CD14-positive monocyte (primary cell): ENCODE measurements around the gene POC1A. TPM values are rescaled to one million over a fixed set of nuclear protein-coding genes. Genes with fewer than 3 reads are reported as not detected.

ENCODE experiments used
- DNase-seq, 3 donors: peaks; one replicate each; pipeline ENCODE4 v3.0.0-alpha.2; 2011 to 2022
- H2AFZ ChIP-seq: 2 replicates; pipeline ENCODE4 v1.6.0; 2012; ENCODE audit warnings: mild to moderate bottlenecking, low read depth, low read length, inconsistent platforms; ENCODE audit not compliant: insufficient read depth, poor library complexity, severe bottlenecking
- H3K27ac ChIP-seq, 2 donors: 1 replicate in 1 of 2; 2 replicates in 1 of 2; pipeline ENCODE4 v1.5.1; 2012 to 2013; ENCODE audit warnings: low read length in 2 of 2, control low read depth in 1 of 2, inconsistent platforms in 1 of 2, low read depth in 1 of 2, mild to moderate bottlenecking in 1 of 2
- H3K27me3 ChIP-seq, 2 donors: one replicate each; pipeline versions ENCODE4 v1.6.0 to v1.6.1; 2011 to 2013; ENCODE audit warnings: low read length in 2 of 2; ENCODE audit not compliant: control insufficient read depth in 2 of 2, insufficient read depth in 2 of 2
- H3K36me3 ChIP-seq, 2 donors: replicated peaks in 1 of 2; 1 replicate in 1 of 2; 2 replicates in 1 of 2; pipeline versions ENCODE4 v1.5.1 to v1.6.1; 2012 to 2013; ENCODE audit warnings: low read length in 2 of 2, control low read depth in 1 of 2, inconsistent platforms in 1 of 2, mild to moderate bottlenecking in 1 of 2; ENCODE audit not compliant: insufficient read depth in 2 of 2, control insufficient read depth in 1 of 2
- H3K4me1 ChIP-seq, 2 donors: 1 replicate in 1 of 2; 2 replicates in 1 of 2; pipeline versions ENCODE4 v1.5.1 to v1.6.1; 2012 to 2013; ENCODE audit warnings: low read length in 2 of 2, control low read depth in 1 of 2, inconsistent platforms in 1 of 2, mild to moderate bottlenecking in 1 of 2, moderate library complexity in 1 of 2; ENCODE audit not compliant: insufficient read depth in 2 of 2, control insufficient read depth in 1 of 2
- H3K4me2 ChIP-seq: replicated peaks from 2 replicates; pipeline ENCODE3; 2012; ENCODE audit warnings: low read length, moderate library complexity, mild to moderate bottlenecking; ENCODE audit not compliant: poor library complexity, severe bottlenecking; ENCODE audit errors: extremely low read depth
- H3K4me3 ChIP-seq, 3 experiments: fragments of 200-600 bp in 1 of 3; sonication (generic) in 1 of 3; replicated peaks in 1 of 3; 1 replicate in 2 of 3; 2 replicates in 1 of 3; pipeline ENCODE4 v1.5.1; 2011 to 2013; ENCODE audit warnings: low read length in 3 of 3, mild to moderate bottlenecking in 3 of 3, control low read depth in 2 of 3, low read depth in 2 of 3, inconsistent platforms in 1 of 3, moderate library complexity in 1 of 3
- H3K79me2 ChIP-seq: 2 replicates; pipeline ENCODE4 v1.6.0; 2012; ENCODE audit warnings: mild to moderate bottlenecking, control low read depth, inconsistent platforms, low read length, moderate library complexity; ENCODE audit not compliant: insufficient read depth
- H3K9ac ChIP-seq: 2 replicates; pipeline ENCODE4 v1.6.0; 2017; ENCODE audit warnings: low read length, mild to moderate bottlenecking; ENCODE audit not compliant: insufficient read depth, poor library complexity, severe bottlenecking
- H3K9me3 ChIP-seq, 2 donors: replicated peaks in 1 of 2; 1 replicate in 1 of 2; 2 replicates in 1 of 2; pipeline versions ENCODE4 v1.5.1 to v1.6.1; 2012 to 2013; ENCODE audit warnings: low read length in 2 of 2, control low read depth in 1 of 2; ENCODE audit not compliant: control insufficient read depth in 1 of 2, insufficient read depth in 1 of 2
- H4K20me1 ChIP-seq: 2 replicates; pipeline ENCODE4 v1.6.0; 2012; ENCODE audit warnings: mild to moderate bottlenecking, low read length, control low read depth, moderate library complexity; ENCODE audit not compliant: insufficient read depth
- H3K27ac Mint-ChIP-seq, 7 donors: one replicate each; pipeline ENCODE4 v1.8.0; 2020; ENCODE audit warnings: mild to moderate bottlenecking in 7 of 7, mixed read lengths in 7 of 7, moderate library complexity in 6 of 7, inconsistent platforms in 2 of 7
- H3K27me3 Mint-ChIP-seq, 3 donors: one replicate each; pipeline ENCODE4 v1.8.0; 2021 to 2022; ENCODE audit warnings: low read depth in 3 of 3, mild to moderate bottlenecking in 3 of 3, mixed read lengths in 3 of 3, moderate library complexity in 3 of 3, inconsistent platforms in 1 of 3
- H3K36me3 Mint-ChIP-seq, 2 donors: one replicate each; pipeline ENCODE4 v1.8.0; 2020; ENCODE audit warnings: mixed read lengths in 2 of 2, inconsistent platforms in 1 of 2, mild to moderate bottlenecking in 1 of 2
- H3K4me1 Mint-ChIP-seq: one replicate; pipeline ENCODE4 v1.8.0; 2020; ENCODE audit warnings: mild to moderate bottlenecking, mixed read lengths
- H3K4me3 Mint-ChIP-seq, 2 donors: one replicate each; pipeline ENCODE4 v1.8.0; 2020; ENCODE audit warnings: mild to moderate bottlenecking in 2 of 2, mixed read lengths in 2 of 2, moderate library complexity in 1 of 2
- H3K9me3 Mint-ChIP-seq, 7 donors: one replicate each; pipeline ENCODE4 v1.8.0; 2020 to 2022; ENCODE audit warnings: mixed read lengths in 7 of 7, mild to moderate bottlenecking in 6 of 7, moderate library complexity in 6 of 7, inconsistent platforms in 2 of 7
- CTCF ChIP-seq: fragments of 200-600 bp; IDR thresholded peaks from one replicate; pipeline ENCODE4 v1.8.0; 2022; ENCODE audit warnings: antibody characterized with exemption, mild to moderate bottlenecking
- WGBS: methylation state at CpG from one replicate; pipeline ENCODE4 v1.1.5; 2013; ENCODE audit warnings: missing lambda C conversion rate; ENCODE audit not compliant: insufficient coverage; 5-methylcytosine and 5-hydroxymethylcytosine counted together
- intact Hi-C, 2 donors: fragments of 100-400 bp; cut with micrococcal nuclease; formaldehyde crosslinking; loops; one replicate each; pipeline versions ENCODE4 v1.15.0 to v1.15.1; 2023
- polyA plus RNA-seq, 3 donors: library from polyadenylated mRNA; depleted of rRNA in 1 of 3; unstranded in 2 of 3; stranded (reverse) in 1 of 3; fragments of 300-500 nt in 2 of 3; fragments of >200 nt in 1 of 3; fragmentation: Illumina TruSeq in 2 of 3; gene quantifications; 1 replicate in 2 of 3; 2 replicates in 1 of 3; pipeline ENCODE4 v1.2.3, GENCODE V29; 2012 to 2021

Gene POC1A
- polyA plus RNA-seq, 3 donors = 1.2 to 2.0 (median 1.5) TPM

DNA sequence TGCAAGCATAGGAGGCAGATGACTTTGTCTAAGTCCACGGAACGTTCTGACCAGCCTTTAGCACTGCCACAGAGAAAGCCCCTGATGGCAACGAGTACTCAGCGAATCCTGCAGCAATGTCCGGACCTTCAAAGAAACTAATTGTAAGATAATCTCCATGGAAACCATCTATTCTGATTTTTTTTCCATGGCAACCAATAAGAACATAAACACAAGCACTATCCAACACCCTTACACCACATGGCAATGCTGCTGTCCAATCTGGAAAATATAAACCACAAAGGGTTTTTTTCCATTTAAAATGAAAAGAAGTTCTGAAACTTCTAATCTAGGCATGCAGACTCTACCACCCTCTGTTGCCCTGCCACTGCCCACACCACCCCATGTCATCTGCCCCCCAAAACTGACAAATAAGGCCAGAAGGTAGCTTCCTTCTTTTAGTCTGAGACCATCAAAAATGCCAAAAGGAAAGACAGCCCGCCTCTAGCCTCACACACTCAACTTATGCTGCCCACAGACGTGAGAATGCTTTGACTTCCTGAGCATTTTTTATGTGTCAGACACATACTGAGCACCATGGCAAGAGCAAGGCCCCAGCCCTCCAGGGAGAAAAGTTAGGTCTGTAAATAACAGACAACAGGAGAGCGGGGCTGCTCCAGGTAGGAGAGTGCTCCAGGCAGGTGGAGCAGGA lies 44.5 kb downstream of the POC1A start:
- no peak overlapping the region for H3K4me3 ChIP-seq
- H3K4me1 ChIP-seq = peaks cover 13% of the 10 kb centered on the region in 2 donors
- H3K27me3 ChIP-seq = no peaks in the 10 kb centered on the region
- no peaks in the 10 kb centered on the region for H3K79me2 ChIP-seq
- intact Hi-C loops = no loop called here
- peaks cover 6 to 31% of the 10 kb centered on the region in 2 donors for H3K36me3 ChIP-seq
- no peak overlapping the region for H3K27ac ChIP-seq
- H3K9ac ChIP-seq = no peak overlapping the region
- no peak for DNase-seq
- Mint-ChIP-seq H3K27ac (peak overlapping the region in 3 of 7 donors; percentile 33 to 54 (median 40)), H3K4me1 (peaks cover 12% of the 10 kb centered on the region), H3K36me3 (peaks cover 25 to 57% of the 10 kb centered on the region in 2 donors), H3K4me3 (no peak overlapping the region), H3K9me3 (no peaks in the 10 kb centered on the region), H3K27me3 (peaks cover 0 to 3% (median 0%) of the 10 kb centered on the region in 3 donors)
- 90% methylated on average over 2 of the region's 8 CpGs for WGBS
- H3K9me3 ChIP-seq = no peaks in the 10 kb centered on the region
- TF ChIP-seq CTCF = no peak
- no peaks in the 10 kb centered on the region for H4K20me1 ChIP-seq
- H3K4me2 ChIP-seq = no peak overlapping the region
- no peak overlapping the region for H2AFZ ChIP-seq

GRCh38 chr3:52108302-52109232 lies 45.7 kb downstream of the POC1A start:
- peak in 1 of 3 donors; percentile 31 for DNase-seq
- Mint-ChIP-seq H3K4me1 (peaks cover 12% of the 10 kb centered on the region), H3K27ac (peak overlapping the region in 5 of 7 donors; percentile 16 to 72 (median 25)), H3K9me3 (no peaks in the 10 kb centered on the region), H3K27me3 (peaks cover 0 to 3% (median 0%) of the 10 kb centered on the region in 3 donors), H3K4me3 (peak overlapping the region; percentile 64 to 80), H3K36me3 (peaks cover 30 to 54% of the 10 kb centered on the region in 2 donors)
- Histone ChIP-seq H3K9ac (peak overlapping the region; percentile 17), H2AFZ (peak overlapping the region; percentile 77), H3K27ac (peak overlapping the region; percentile 16 to 30), H3K79me2 (no peaks in the 10 kb centered on the region), H4K20me1 (no peaks in the 10 kb centered on the region), H3K4me1 (peaks cover 13% of the 10 kb centered on the region in 2 donors), H3K27me3 (no peaks in the 10 kb centered on the region), H3K4me2 (peak overlapping the region; percentile 57), H3K36me3 (peaks cover 3 to 38% of the 10 kb centered on the region in 2 donors), H3K4me3 (peak overlapping the region in 1 of 3 experiments; percentile 39), H3K9me3 (no peaks in the 10 kb centered on the region)
- no peak for TF ChIP-seq CTCF
- intact Hi-C loops = no loop called here
- WGBS = 42% methylated on average over 14 of the region's 20 CpGs
